BE2C (cell line): ENCODE measurements around the gene SCIMP.

Experiments used
- DNase-seq: peaks from one replicate; pipeline ENCODE4 v3.0.0-alpha.2; 2020
- H3K27me3 ChIP-seq: fragments of 250-450 bp; sonication (Bioruptor Pico); 2 replicates; pipeline ENCODE4 v1.5.1; 2020; ENCODE audit warnings: mild to moderate bottlenecking
- H3K36me3 ChIP-seq: fragments of 250-450 bp; sonication (Bioruptor Pico); 2 replicates; pipeline ENCODE4 v1.5.1; 2020; ENCODE audit warnings: mild to moderate bottlenecking
- H3K4me1 ChIP-seq: fragments of 250-450 bp; sonication (Bioruptor Pico); 2 replicates; pipeline ENCODE4 v1.5.1; 2020
- H3K4me3 ChIP-seq: 2 replicates; pipeline ENCODE4 v1.5.1; 2011; ENCODE audit warnings: low read depth, low read length
- H3K9me3 ChIP-seq: fragments of 250-450 bp; sonication (Bioruptor Pico); 2 replicates; pipeline ENCODE4 v1.5.1; 2020
- CTCF ChIP-seq: IDR thresholded peaks from 2 replicates; pipeline ENCODE4 v1.5.1; 2012; ENCODE audit warnings: mild to moderate bottlenecking, low read depth, low read length

The SCIMP gene

GRCh38 chr17:5200360-5200759, 34.3 kb downstream of the SCIMP start:
- Histone ChIP-seq H3K9me3 (no peaks in the 10 kb centered on the region), H3K4me3 (no peak overlapping the region), H3K27me3 (no peaks in the 10 kb centered on the region), H3K4me1 (no peaks in the 10 kb centered on the region), H3K36me3 (no peaks in the 10 kb centered on the region)
- no peak for TF ChIP-seq CTCF
- DNase-seq, result no peak

GRCh38 chr17:5198472-5198871, 36.2 kb downstream of the SCIMP start:
- Histone ChIP-seq H3K4me1 (no peaks in the 10 kb centered on the region), H3K27me3 (no peaks in the 10 kb centered on the region), H3K9me3 (no peaks in the 10 kb centered on the region), H3K4me3 (no peak overlapping the region), H3K36me3 (no peaks in the 10 kb centered on the region)
- TF ChIP-seq CTCF, result no peak
- no peak for DNase-seq

- H3K4me1 ChIP-seq, result no peaks in the 10 kb centered on the region
- H3K36me3 ChIP-seq, result no peaks in the 10 kb centered on the region; the same call in 1 of the 2 replicates
- no peak overlapping the region for H3K4me3 ChIP-seq
- TF ChIP-seq CTCF, result no peak
- no peak for DNase-seq
- no peaks in the 10 kb centered on the region for H3K27me3 ChIP-seq
- H3K9me3 ChIP-seq, result no peaks in the 10 kb centered on the region
These were observed 40.3 kb downstream of the SCIMP start for GRCh38 chr17:5194346-5194745.

- H3K27me3 ChIP-seq, result no peaks in the 10 kb centered on the region
- peak within 1 kb of the TSS; percentile 79 for H3K4me3 ChIP-seq
- no peaks in the 10 kb centered on the region for H3K9me3 ChIP-seq
- peak; percentile 94 for DNase-seq
- H3K36me3 ChIP-seq, result no peaks in the 10 kb centered on the region; the same call in 1 of the 2 replicates
- H3K4me1 ChIP-seq, result no peaks in the 10 kb centered on the region
- peak; percentile 54 for TF ChIP-seq CTCF
These were observed 42.9 kb downstream of the SCIMP start, which contains the start of gene ZNF594 for GRCh38 chr17:5191541-5192417. TSS of gene ZNF594 (minus strand) at chr17:5191868. CDS start at chr17:5184256, 7,612 bp downstream.

- H3K27me3 ChIP-seq, result no peaks in the 10 kb centered on the region
- no peak for DNase-seq
- peaks cover 2% of the 10 kb centered on the region; the same call in 1 of the 2 replicates for H3K9me3 ChIP-seq
- no peak for TF ChIP-seq CTCF
- no peaks in the 10 kb centered on the region for H3K4me1 ChIP-seq
- H3K36me3 ChIP-seq, result no peaks in the 10 kb centered on the region
- H3K4me3 ChIP-seq, result no peak overlapping the region
These were observed 50.4 kb downstream of the SCIMP start for GRCh38 chr17:5184288-5184687.

- H3K36me3 ChIP-seq, result no peaks in the 10 kb centered on the region
- peaks cover 2% of the 10 kb centered on the region; the same call in 1 of the 2 replicates for H3K9me3 ChIP-seq
- no peak overlapping the region for H3K4me3 ChIP-seq
- no peak for TF ChIP-seq CTCF
- DNase-seq, result no peak
- no peaks in the 10 kb centered on the region for H3K27me3 ChIP-seq
- no peaks in the 10 kb centered on the region for H3K4me1 ChIP-seq
These were observed 51.3 kb downstream of the SCIMP start for GRCh38 chr17:5183410-5183793.
